ENCODE results near the gene ANKRD28.

ANKRD28 gene

GRCh38 chr3:15681668-15682067, 116.1 kb downstream of the ANKRD28 start:
- DNase-seq: no peak
- Histone ChIP-seq H3K4me1 (peaks cover 0 to 24% (median 5%) of the 10 kb centered on the region in 4 donors), H3K27me3 (no peaks in the 10 kb centered on the region), H3K9me3 (no peaks in the 10 kb centered on the region), H3K27ac (peak overlapping the region in 1 of 2 donors; percentile 42), H3K36me3 (peaks cover 27 to 57% (median 57%) of the 10 kb centered on the region in 3 donors), H3K4me3 (no peak overlapping the region)
- intact Hi-C loops (cut with DNase I; ENCODE audit: low total_unique reads): no loop called here
- TF ChIP-seq CTCF (IDR thresholded peaks at IDR 0.05): no peak

- intact Hi-C loops (cut with DNase I; ENCODE audit: low total_unique reads): no loop called here
- H3K9me3 ChIP-seq: no peaks in the 10 kb centered on the region
- DNase-seq: no peak
- H3K36me3 ChIP-seq: peaks cover 31 to 60% (median 55%) of the 10 kb centered on the region in 3 donors
- no peak overlapping the region for H3K4me3 ChIP-seq
- H3K27ac ChIP-seq: no peak overlapping the region
- peaks cover 0 to 24% (median 5%) of the 10 kb centered on the region in 4 donors for H3K4me1 ChIP-seq
- no peaks in the 10 kb centered on the region for H3K27me3 ChIP-seq
- no peak for TF ChIP-seq CTCF (IDR thresholded peaks at IDR 0.05)
These were observed 118.5 kb downstream of the ANKRD28 start for GRCh38 chr3:15679306-15679705.

- no peak for DNase-seq
- intact Hi-C loops (cut with DNase I; ENCODE audit: low total_unique reads): no loop called here
- H3K4me1 ChIP-seq: no peaks in the 10 kb centered on the region
- no peak overlapping the region for H3K4me3 ChIP-seq
- no peak for TF ChIP-seq CTCF (IDR thresholded peaks at IDR 0.05)
- H3K36me3 ChIP-seq: peaks cover 31 to 83% (median 75%) of the 10 kb centered on the region in 3 donors
- H3K27me3 ChIP-seq: no peaks in the 10 kb centered on the region
- no peaks in the 10 kb centered on the region for H3K9me3 ChIP-seq
- no peak overlapping the region for H3K27ac ChIP-seq
These were observed 121.5 kb downstream of the ANKRD28 start for GRCh38 chr3:15676259-15676658.

GRCh38 chr3:15673536-15673935, 124.2 kb downstream of the ANKRD28 start:
- H3K27me3 ChIP-seq: no peaks in the 10 kb centered on the region
- intact Hi-C loops (cut with DNase I; ENCODE audit: low total_unique reads): no loop called here
- no peaks in the 10 kb centered on the region for H3K4me1 ChIP-seq
- no peaks in the 10 kb centered on the region for H3K9me3 ChIP-seq
- no peak overlapping the region for H3K27ac ChIP-seq
- no peak for TF ChIP-seq CTCF (IDR thresholded peaks at IDR 0.05)
- no peak for DNase-seq
- H3K36me3 ChIP-seq: peaks cover 47 to 92% (median 88%) of the 10 kb centered on the region in 3 donors
- no peak overlapping the region for H3K4me3 ChIP-seq

- H3K27ac ChIP-seq: no peak overlapping the region
- no peaks in the 10 kb centered on the region for H3K9me3 ChIP-seq
- intact Hi-C loops (cut with DNase I; ENCODE audit: low total_unique reads): no loop called here
- peaks cover 23 to 43% (median 43%) of the 10 kb centered on the region in 3 donors for H3K36me3 ChIP-seq
- no peak overlapping the region for H3K4me3 ChIP-seq
- no peaks in the 10 kb centered on the region for H3K27me3 ChIP-seq
- no peaks in the 10 kb centered on the region for H3K4me1 ChIP-seq
- TF ChIP-seq CTCF (IDR thresholded peaks at IDR 0.05): no peak
- DNase-seq: no peak
These were observed 130.3 kb downstream of the ANKRD28 start for GRCh38 chr3:15667484-15667883.

- Histone ChIP-seq H3K4me1 (no peaks in the 10 kb centered on the region), H3K9me3 (no peaks in the 10 kb centered on the region), H3K27ac (no peak overlapping the region), H3K27me3 (no peaks in the 10 kb centered on the region), H3K4me3 (no peak overlapping the region), H3K36me3 (peaks cover 23 to 33% (median 33%) of the 10 kb centered on the region in 3 donors)
- intact Hi-C loops (cut with DNase I; ENCODE audit: low total_unique reads): no loop called here
- no peak for TF ChIP-seq CTCF (IDR thresholded peaks at IDR 0.05)
- no peak for DNase-seq
These were observed 131.5 kb downstream of the ANKRD28 start for GRCh38 chr3:15666277-15666676.

Measured in tibial artery (tissue), 4 donors.